ENCODE results near the gene PPFIA4.

DNA sequence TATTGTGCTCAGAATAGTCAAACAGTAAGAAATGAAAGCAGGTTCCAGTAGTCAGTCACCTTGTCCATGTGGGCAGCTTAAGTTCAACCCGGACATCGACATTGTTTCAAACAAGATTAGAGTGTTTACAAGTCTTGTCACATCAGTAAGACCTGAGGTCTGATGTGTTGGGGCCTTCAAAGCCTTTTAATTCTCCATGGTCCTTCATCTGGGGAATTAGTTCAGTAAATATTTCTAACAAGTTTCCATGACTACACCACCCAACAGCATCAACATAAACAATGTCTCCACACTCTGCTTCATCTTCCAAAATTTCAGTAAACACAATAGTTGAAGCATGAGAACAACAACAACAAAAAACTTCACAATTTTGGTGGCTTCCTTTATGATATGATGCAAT is 86.2 kb downstream of the PPFIA4 start:
- no peak for TF ChIP-seq CTCF (optimal IDR thresholded peaks at IDR 0.05 in 1 of 3, IDR thresholded peaks at IDR 0.05 in 1 of 3, conservative IDR thresholded peaks at IDR 0.05 in 1 of 3; ENCODE audit: extremely low read depth in 1 of 3, insufficient read depth in 2 of 3, low read length in 3 of 3)
- TF ChIP-seq EZH2 (IDR thresholded peaks at IDR 0.05; ENCODE audit: low read length), result no peak
